Muscle layer of colon (tissue), 2 donors: ENCODE results near the gene CRTAP.

ENCODE experiments used
- H3K27ac ChIP-seq: one replicate; pipeline ENCODE4 v1.7.0; 2013; ENCODE audit warnings: low read depth, mild to moderate bottlenecking, low read length, moderate library complexity
- H3K27me3 ChIP-seq, 2 donors: one replicate each; pipeline ENCODE4 v1.7.0; 2013; ENCODE audit warnings: low read length in 2 of 2, mild to moderate bottlenecking in 2 of 2; ENCODE audit not compliant: insufficient read depth in 2 of 2, control insufficient read depth in 1 of 2
- H3K36me3 ChIP-seq: one replicate; pipeline ENCODE4 v1.7.0; 2013; ENCODE audit warnings: mild to moderate bottlenecking, low read length; ENCODE audit not compliant: insufficient read depth
- H3K4me1 ChIP-seq: one replicate; pipeline ENCODE4 v1.7.0; 2013; ENCODE audit warnings: mild to moderate bottlenecking, low read length; ENCODE audit not compliant: insufficient read depth
- H3K4me3 ChIP-seq, 2 donors: one replicate each; pipeline ENCODE4 v1.7.0; 2013; ENCODE audit warnings: low read length in 2 of 2, low read depth in 1 of 2, mild to moderate bottlenecking in 1 of 2, moderate library complexity in 1 of 2
- H3K9ac ChIP-seq: one replicate; pipeline ENCODE4 v1.7.0; 2013; ENCODE audit warnings: low read length
- H3K9me3 ChIP-seq: one replicate; pipeline ENCODE4 v1.7.0; 2013; ENCODE audit warnings: mild to moderate bottlenecking, low read length
- donor health status: abdominal sarcoma.
- donor health status: Adenocarcinoma of cecum.

The CRTAP gene

DNA sequence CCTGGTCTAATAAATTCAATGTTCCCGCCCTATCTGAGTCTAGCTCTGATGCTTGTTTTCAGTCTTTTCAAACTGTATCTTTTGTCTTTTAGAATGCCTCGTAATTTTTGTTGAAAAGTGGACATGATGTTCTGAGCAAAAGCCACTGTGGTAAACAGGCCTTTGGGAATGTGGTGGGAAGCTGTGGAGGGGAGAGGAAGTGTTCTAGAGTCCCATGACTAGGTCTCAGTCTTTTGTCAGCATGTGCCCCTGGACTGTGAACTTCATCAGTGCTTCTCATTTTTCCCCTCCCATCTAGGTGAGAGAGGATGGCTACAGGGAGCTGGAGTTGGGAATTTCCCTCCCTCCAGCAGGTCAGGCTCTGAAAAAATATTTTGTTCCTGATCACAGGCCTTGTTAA is 71.0 kb downstream of the CRTAP start:
- H3K27me3 ChIP-seq: no peaks in the 10 kb centered on the region
- H3K36me3 ChIP-seq: no peaks in the 10 kb centered on the region
- no peak overlapping the region for H3K27ac ChIP-seq
- no peaks in the 10 kb centered on the region for H3K4me1 ChIP-seq
- no peak overlapping the region for H3K9ac ChIP-seq
- H3K9me3 ChIP-seq: no peaks in the 10 kb centered on the region
- H3K4me3 ChIP-seq: no peak overlapping the region

DNA sequence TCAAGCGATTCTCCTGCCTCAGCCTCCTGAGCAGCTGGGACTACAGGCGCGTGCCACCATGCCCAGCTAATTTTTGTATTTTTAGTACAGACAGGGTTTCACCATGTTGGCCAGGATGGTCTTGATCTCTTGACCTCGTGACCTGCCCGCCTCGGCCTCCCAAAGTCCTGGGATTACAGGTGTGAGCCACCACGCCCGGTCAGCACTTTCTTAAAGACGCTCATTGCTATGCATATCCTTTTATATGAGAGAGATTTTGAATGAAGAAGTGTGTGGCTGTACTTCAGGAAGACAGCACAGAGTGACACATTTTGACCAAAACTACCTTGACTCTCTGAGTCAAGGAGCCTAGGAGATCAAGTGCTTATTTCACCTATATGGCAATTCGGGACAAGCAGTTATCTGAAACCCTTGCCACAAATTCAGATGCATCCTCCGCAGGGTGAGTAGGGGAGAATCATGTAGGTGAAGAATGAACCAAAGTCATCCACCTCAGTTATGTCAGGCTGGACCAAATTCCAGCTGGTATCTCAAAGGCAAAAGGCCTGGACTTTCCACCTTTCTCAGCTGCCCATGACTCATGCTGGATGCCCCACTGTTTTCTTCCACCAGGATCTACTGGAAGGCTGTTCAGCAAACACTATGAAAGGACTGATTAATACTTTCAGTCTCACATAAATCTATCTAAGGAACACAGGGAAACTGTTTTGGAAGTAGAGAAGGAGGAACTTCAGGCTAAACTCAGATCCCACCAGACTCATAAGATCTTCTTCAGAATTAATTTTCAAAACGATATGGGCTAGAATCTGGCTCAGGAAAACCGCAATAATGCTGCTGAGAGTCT is 72.9 kb downstream of the CRTAP start:
- no peaks in the 10 kb centered on the region for H3K36me3 ChIP-seq
- H3K27me3 ChIP-seq: no peaks in the 10 kb centered on the region
- no peaks in the 10 kb centered on the region for H3K4me1 ChIP-seq
- H3K4me3 ChIP-seq: no peak overlapping the region
- H3K9ac ChIP-seq: no peak overlapping the region
- H3K9me3 ChIP-seq: no peaks in the 10 kb centered on the region
- no peak overlapping the region for H3K27ac ChIP-seq

DNA sequence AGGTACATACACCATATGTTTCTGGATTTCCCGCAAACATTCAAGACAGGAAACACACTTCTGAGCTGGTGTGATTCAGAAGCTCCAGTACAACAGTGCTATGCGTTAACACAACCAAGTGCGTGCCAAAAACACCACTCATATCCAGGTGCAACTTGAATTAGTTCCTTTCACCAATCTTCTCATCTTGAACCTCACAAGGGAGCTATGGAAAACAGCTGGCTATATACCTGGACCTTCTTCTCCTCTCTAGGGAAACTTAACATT is 73.5 kb downstream of the CRTAP start:
- no peak overlapping the region for H3K27ac ChIP-seq
- H3K4me1 ChIP-seq: no peaks in the 10 kb centered on the region
- H3K4me3 ChIP-seq: no peak overlapping the region

DNA sequence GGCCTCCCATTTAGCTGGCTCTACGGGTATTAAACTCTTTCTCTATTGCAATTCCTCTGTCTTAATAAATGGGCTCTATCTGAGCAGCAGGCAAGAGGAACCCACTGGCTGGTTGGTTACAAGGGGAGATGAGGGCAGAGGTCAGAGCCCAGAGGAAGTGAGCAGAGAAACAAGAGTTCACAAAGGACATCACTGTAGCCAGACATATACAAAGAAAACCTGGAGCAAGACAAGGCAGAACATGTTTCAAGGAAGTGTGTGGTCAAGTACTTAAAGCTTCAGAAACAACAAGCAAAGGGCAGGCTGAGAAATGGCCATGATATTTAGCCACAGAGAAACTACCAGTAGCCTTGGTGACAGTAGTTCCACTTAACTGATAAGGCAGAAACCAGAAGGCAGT is 80.5 kb downstream of the CRTAP start:
- Histone ChIP-seq H3K4me3 (no peak overlapping the region), H3K4me1 (no peaks in the 10 kb centered on the region), H3K27ac (no peak overlapping the region), H3K36me3 (no peaks in the 10 kb centered on the region), H3K27me3 (no peaks in the 10 kb centered on the region), H3K9me3 (no peaks in the 10 kb centered on the region), H3K9ac (no peak overlapping the region)

More for the DNA sequence above, 73.5 kb downstream of the CRTAP start:
- no peaks in the 10 kb centered on the region for H3K36me3 ChIP-seq
- no peaks in the 10 kb centered on the region for H3K9me3 ChIP-seq
- H3K9ac ChIP-seq: no peak overlapping the region
- no peaks in the 10 kb centered on the region for H3K27me3 ChIP-seq

DNA sequence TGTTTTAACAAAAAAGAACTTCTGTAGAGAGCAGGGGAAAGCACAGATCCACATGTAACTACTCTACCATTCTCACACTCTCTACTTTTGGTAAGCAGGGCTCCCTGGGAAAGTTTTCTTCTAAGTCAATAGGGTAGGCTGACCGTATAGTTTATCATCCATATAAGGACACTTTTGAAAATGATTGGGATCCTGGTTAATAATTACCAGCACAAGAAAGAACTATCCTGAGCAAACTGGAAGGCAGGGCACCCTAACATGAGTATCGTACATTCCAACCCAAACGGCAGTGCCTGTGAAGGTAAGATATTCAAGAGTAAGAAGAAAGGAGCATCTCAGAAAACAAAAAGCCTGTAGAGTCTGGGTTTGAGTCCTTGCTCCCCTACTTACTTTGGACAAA is 82.7 kb downstream of the CRTAP start:
- no peaks in the 10 kb centered on the region for H3K9me3 ChIP-seq
- no peak overlapping the region for H3K9ac ChIP-seq
- H3K4me3 ChIP-seq: no peak overlapping the region

More for the DNA sequence above, 82.7 kb downstream of the CRTAP start:
- no peaks in the 10 kb centered on the region for H3K4me1 ChIP-seq
- H3K36me3 ChIP-seq: no peaks in the 10 kb centered on the region
- H3K27ac ChIP-seq: no peak overlapping the region
- no peaks in the 10 kb centered on the region for H3K27me3 ChIP-seq
